GM12878 (cell line): Measurements from ENCODE around the gene WFDC12. TPM values are rescaled to one million over a fixed set of nuclear protein-coding genes. Genes with fewer than 3 reads are reported as not detected.
A peak's percentile ranks its signal among the peaks of the same experiment; 100 is the strongest.

Experiments used
- ATAC-seq: fragments of 200-7000 bp; cut with Tn5 transposase; 3 replicates; pipeline ENCODE4 v1.9.1; 2020; ENCODE audit warnings: mild to moderate bottlenecking, moderate library complexity
- BruUV-seq: library from RNA; stranded (reverse); fragments of 400-500 nt; replicated peaks from 2 replicates; lab custom pipeline; 2021; lab: Mats Ljungman, UMichigan
- CTCF ChIA-PET: fragments of 300-600 bp; sonication (Branson Sonifier 250); formaldehyde crosslinking; extraction: SDS; loops from one replicate; lab custom pipeline; 2021; ENCODE audit warnings: inconsistent platforms; lab: Yijun Ruan, JAX
- POLR2A ChIA-PET: fragments of 350-600 bp; formaldehyde crosslinking; extraction: SDS; loops from one replicate; lab custom pipeline; 2021; ENCODE audit warnings: inconsistent platforms; lab: Charles Lee
- RAD21 ChIA-PET: fragments of 300-600 bp; sonication (Branson Sonifier 250); formaldehyde crosslinking; loops from one replicate; lab custom pipeline; 2023; ENCODE audit warnings: antibody characterized with exemption; ENCODE audit not compliant: unreplicated experiment; lab: Charles Lee
- SMC1A ChIA-PET: fragments of 300-600 bp; sonication (Branson Sonifier 250); formaldehyde crosslinking; loops from one replicate; lab custom pipeline; 2023; ENCODE audit not compliant: unreplicated experiment, uncharacterized antibody; lab: Charles Lee
- DNase-seq: peaks from one replicate; pipeline ENCODE4 v3.0.0-alpha.2; 2011; ENCODE audit warnings: low read depth, low spot score
- FAIRE-seq: peaks from 3 replicates; lab custom pipeline; 2011; peaks lifted over from hg19 to GRCh38; lab: Jason Lieb, UNC
- H2AFZ ChIP-seq: 2 replicates; pipeline ENCODE4 v1.6.0; 2011; ENCODE audit warnings: low read depth, low read length, control low read depth; ENCODE audit not compliant: control insufficient read depth
- H3K27ac ChIP-seq: 2 replicates; pipeline ENCODE4 v1.5.1; 2011; ENCODE audit warnings: control low read depth; ENCODE audit not compliant: control insufficient read depth, insufficient read depth
- H3K27me3 ChIP-seq, 2 experiments: replicated peaks in 1 of 2; 2 replicates each; pipeline versions ENCODE4 v1.6.0 to v1.6.1; 2011; ENCODE audit warnings: low read length in 1 of 2; ENCODE audit not compliant: control insufficient read depth in 2 of 2, insufficient read depth in 2 of 2
- H3K36me3 ChIP-seq, 2 experiments: 2 replicates each; pipeline ENCODE4 v1.5.1; 2011; ENCODE audit warnings: low read length in 1 of 2; ENCODE audit not compliant: control insufficient read depth in 2 of 2, insufficient read depth in 2 of 2
- H3K4me1 ChIP-seq: 2 replicates; pipeline ENCODE4 v1.6.1; 2011; ENCODE audit warnings: mild to moderate bottlenecking, low read length, moderate library complexity, mixed read lengths; ENCODE audit not compliant: control insufficient read depth, insufficient read depth
- H3K4me2 ChIP-seq: 2 replicates; pipeline ENCODE4 v1.6.0; 2011; ENCODE audit warnings: control low read depth; ENCODE audit not compliant: control insufficient read depth, insufficient read depth
- H3K4me3 ChIP-seq: fragments of 200-600 bp; sonication (generic); 2 replicates; pipeline ENCODE4 v1.5.1; 2016
- H3K79me2 ChIP-seq: 2 replicates; pipeline ENCODE4 v1.6.0; 2011; ENCODE audit warnings: low read length; ENCODE audit not compliant: control insufficient read depth, insufficient read depth
- H3K9ac ChIP-seq: 2 replicates; pipeline ENCODE4 v1.8.0; 2011; ENCODE audit warnings: low read length, control low read depth, mixed read lengths; ENCODE audit not compliant: control insufficient read depth, insufficient read depth
- H3K9me3 ChIP-seq: replicated peaks from 3 replicates; pipeline ENCODE4 v1.5.1; 2011; ENCODE audit warnings: mild to moderate bottlenecking, low read length; ENCODE audit not compliant: control insufficient read depth, insufficient read depth
- H4K20me1 ChIP-seq: 2 replicates; pipeline ENCODE4 v1.6.0; 2011; ENCODE audit not compliant: control insufficient read depth, insufficient read depth
- ATF7 ChIP-seq: fragments of 450-650 bp; IDR thresholded peaks from 2 replicates; pipeline ENCODE4 v1.6.1; 2016; ENCODE audit warnings: low read depth, mild to moderate bottlenecking
- HCFC1 ChIP-seq: fragments of 150-350 bp; IDR thresholded peaks from 2 replicates; pipeline ENCODE4 v1.6.1; 2014; ENCODE audit warnings: low read length
- MTA3 ChIP-seq: IDR thresholded peaks from 2 replicates; pipeline ENCODE4 v1.6.1; 2012; ENCODE audit warnings: low read length, inconsistent platforms, borderline replicate concordance
- NR2F1 ChIP-seq: fragments of 450-650 bp; conservative IDR thresholded peaks from 2 replicates; pipeline ENCODE4 v1.6.1; 2017; ENCODE audit warnings: mild to moderate bottlenecking
- PAX8 ChIP-seq: fragments of 450-650 bp; IDR thresholded peaks from 2 replicates; pipeline ENCODE4 v1.6.1; 2017; ENCODE audit warnings: mild to moderate bottlenecking, moderate library complexity
- RAD51 ChIP-seq: fragments of 450-650 bp; IDR thresholded peaks from 2 replicates; pipeline ENCODE4 v1.6.1; 2016; ENCODE audit warnings: moderate library complexity, mild to moderate bottlenecking, inconsistent platforms
- SUPT20H ChIP-seq: IDR thresholded peaks from 2 replicates; pipeline ENCODE4 v1.6.1; 2011; ENCODE audit warnings: low read depth, mild to moderate bottlenecking, low read length, moderate library complexity, borderline replicate concordance; ENCODE audit not compliant: control insufficient read depth
- TAF1 ChIP-seq: IDR thresholded peaks from 2 replicates; pipeline ENCODE4 v1.6.1; 2011; ENCODE audit warnings: mild to moderate bottlenecking, low read depth, low read length, borderline replicate concordance
- TCF3 ChIP-seq: IDR thresholded peaks from 2 replicates; pipeline ENCODE4 v1.6.1; 2012; ENCODE audit warnings: low read depth, mild to moderate bottlenecking, low read length, borderline replicate concordance; ENCODE audit not compliant: insufficient read depth
- WGBS: methylation state at CpG from one replicate; pipeline ENCODE4 v1.1.6; 2016; ENCODE audit warnings: low lambda C conversion rate; ENCODE audit not compliant: insufficient replicate concordance, insufficient coverage; ENCODE audit errors: missing lambda C conversion rate; 5-methylcytosine and 5-hydroxymethylcytosine counted together
- in situ Hi-C: fragments of 300-500 bp; cut with MboI; formaldehyde crosslinking; loops from 9 replicates; pipeline ENCODE4 v1.14.3; 2018; ENCODE audit warnings: mixed read lengths
- intact Hi-C: fragments of 100-400 bp; cut with micrococcal nuclease; formaldehyde crosslinking; loops from one replicate; pipeline ENCODE4 v1.14.2; 2022; ENCODE audit not compliant: unreplicated experiment
- polyA plus RNA-seq, 11 experiments: library from polyadenylated mRNA; depleted of rRNA in 4 of 11; unstranded in 6 of 11; stranded (reverse) in 5 of 11; fragments of >200 nt; fragmentation: Nextera tagmentation in 4 of 11; fragmentation: Illumina TruSeq in 1 of 11; extraction: Ambion mirVana in 4 of 11; extraction: Trizol in 1 of 11; gene quantifications; 1 replicate in 1 of 11; 2 replicates in 10 of 11; pipeline versions ENCODE4 v1.2.1 to v1.2.3, GENCODE V29; 2011 to 2016; ENCODE audit warnings: inconsistent platforms in 2 of 11, missing spikeins in 2 of 11, low read depth in 1 of 11
- total RNA-seq, 4 experiments: library from RNA; depleted of rRNA in 3 of 4; stranded (reverse); fragments of >200 nt in 3 of 4; fragmentation: Illumina TruSeq in 1 of 4; extraction: Trizol in 1 of 4; gene quantifications; 2 replicates each; pipeline versions ENCODE4 v1.2.1 to v1.2.3, GENCODE V29; 2013 to 2021
- TF ChIP-seq, protein P1 (sequence below): IDR thresholded peaks from 2 replicates; pipeline ENCODE4 v1.6.1; 2011; ENCODE audit warnings: borderline replicate concordance, low read depth, mild to moderate bottlenecking, moderate library complexity, mixed read lengths, low read length; ENCODE audit not compliant: insufficient read depth; ENCODE audit errors: extremely low read length

Gene WFDC12
- total and polyA plus RNA-seq, 10 of the 15 experiments (the other 5 are each of a cell fraction or from before 2014, with no cell fraction given), result not detected

DNA sequence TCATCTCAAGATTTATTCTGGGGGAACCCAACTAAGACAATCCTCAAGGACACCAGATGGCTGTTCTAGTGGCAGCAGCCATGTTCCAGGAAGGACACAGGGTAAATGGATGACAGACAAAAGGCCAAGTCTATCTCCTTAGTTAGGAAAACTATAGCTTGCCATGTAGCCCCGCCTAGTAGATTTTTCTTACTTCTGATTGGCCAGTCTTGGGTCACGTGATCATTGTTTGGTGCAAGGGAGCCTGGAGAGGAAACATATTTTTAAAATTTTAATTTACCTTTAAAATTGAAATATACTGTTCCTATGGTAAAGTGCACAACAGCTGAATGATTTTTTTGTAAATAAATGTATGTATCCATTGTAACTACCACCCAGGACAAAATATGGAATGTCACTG, 18.9 kb downstream of the WFDC12 start:
- intact Hi-C loops, result no loop called here
- no peaks in the 10 kb centered on the region for H3K36me3 ChIP-seq
- ATAC-seq (no peak), FAIRE-seq (no peak), DNase-seq (no peak)
- POLR2A ChIA-PET, result no interaction called here
- CTCF ChIA-PET, result interaction anchor here (0.6 to 4.1 kb wide), 6 partner anchors 8 to 182 kb away, joined by 3 to 33 read pairs (median 3); partner anchors contain the start of gene WFDC5
- H2AFZ ChIP-seq, result no peak overlapping the region
- peaks cover 4 to 5% of the 10 kb centered on the region in 2 experiments for H3K27me3 ChIP-seq
- WGBS, result 39% methylated on average over 2 of the region's 2 CpGs
- in situ Hi-C loops, result no loop called here
- RAD21 ChIA-PET, result interaction anchor here (1.0 to 2.1 kb wide), 2 partner anchors 9 to 61 kb away, joined by 3 to 5 read pairs; no protein-coding TSS in a partner anchor
- no TSS peak for BruUV-seq
- no peaks in the 10 kb centered on the region for H3K9me3 ChIP-seq
- no peaks in the 10 kb centered on the region for H3K79me2 ChIP-seq
- no peak overlapping the region for H3K27ac ChIP-seq
- H3K9ac ChIP-seq, result no peak overlapping the region
- TF ChIP-seq RAD51 (peak; percentile 85), NR2F1 (no peak)
- TF ChIP-seq, protein P1, sequence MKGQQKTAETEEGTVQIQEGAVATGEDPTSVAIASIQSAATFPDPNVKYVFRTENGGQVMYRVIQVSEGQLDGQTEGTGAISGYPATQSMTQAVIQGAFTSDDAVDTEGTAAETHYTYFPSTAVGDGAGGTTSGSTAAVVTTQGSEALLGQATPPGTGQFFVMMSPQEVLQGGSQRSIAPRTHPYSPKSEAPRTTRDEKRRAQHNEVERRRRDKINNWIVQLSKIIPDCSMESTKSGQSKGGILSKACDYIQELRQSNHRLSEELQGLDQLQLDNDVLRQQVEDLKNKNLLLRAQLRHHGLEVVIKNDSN, result peak; percentile 9
- H4K20me1 ChIP-seq, result no peaks in the 10 kb centered on the region
- H3K4me2 ChIP-seq, result no peak overlapping the region
- H3K4me1 ChIP-seq, result no peaks in the 10 kb centered on the region
- H3K4me3 ChIP-seq, result no peak overlapping the region
- SMC1A ChIA-PET, result interaction anchor here (0.6 to 1.4 kb wide), 4 partner anchors 9 to 182 kb away, joined by 3 to 5 read pairs (median 4); no protein-coding TSS in a partner anchor

DNA sequence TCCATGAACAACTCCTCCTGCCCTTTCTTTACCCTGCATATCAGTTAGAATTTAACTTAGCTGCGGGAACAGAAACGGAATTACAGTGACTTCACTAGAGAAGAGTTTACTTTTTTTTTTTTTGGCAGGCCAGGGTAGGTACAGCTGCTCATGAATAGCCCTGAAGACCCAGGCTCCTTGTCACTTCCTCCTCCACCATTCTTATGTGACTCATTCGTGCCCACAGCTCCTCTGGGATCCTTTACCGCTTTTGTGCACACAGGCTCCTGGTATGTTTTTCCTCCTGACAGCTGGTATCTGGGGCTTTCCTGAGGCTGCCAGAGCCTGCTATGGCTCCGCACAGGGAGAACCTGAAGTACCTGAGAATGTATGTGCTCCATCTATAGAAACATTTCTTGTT, 19.5 kb downstream of the WFDC12 start:
- no peaks in the 10 kb centered on the region for H3K79me2 ChIP-seq
- H2AFZ ChIP-seq, result no peak overlapping the region
- no peak; the same call in 2 of the 3 replicates for ATAC-seq
- no peaks in the 10 kb centered on the region for H4K20me1 ChIP-seq
- peaks cover 4 to 5% of the 10 kb centered on the region in 2 experiments for H3K27me3 ChIP-seq
- BruUV-seq, result no TSS peak
- H3K36me3 ChIP-seq, result no peaks in the 10 kb centered on the region
- ChIA-PET SMC1A (no interaction called here), RAD21 (interaction anchor here (1.0 to 2.1 kb wide), 2 partner anchors 9 to 61 kb away, joined by 3 to 5 read pairs; no protein-coding TSS in a partner anchor), POLR2A (no interaction called here), CTCF (interaction anchor here (0.6 to 4.1 kb wide), 5 partner anchors 9 to 91 kb away, joined by 3 to 33 read pairs (median 3); partner anchors contain the start of gene WFDC5)
- no peaks in the 10 kb centered on the region for H3K4me1 ChIP-seq
- H3K9me3 ChIP-seq, result no peaks in the 10 kb centered on the region
- intact Hi-C loops, result no loop called here
- H3K4me3 ChIP-seq, result no peak overlapping the region
- no peak for FAIRE-seq
- no peak overlapping the region for H3K27ac ChIP-seq
- in situ Hi-C loops, result no loop called here
- H3K9ac ChIP-seq, result no peak overlapping the region
- no peak for DNase-seq
- no peak for TF ChIP-seq HCFC1
- no peak for TF ChIP-seq SUPT20H
- TF ChIP-seq PAX8, result no peak
- no peak for TF ChIP-seq TCF3
- no peak for TF ChIP-seq ATF7
- no peak for TF ChIP-seq TAF1
- TF ChIP-seq MTA3, result no peak
- WGBS, result 36% methylated on average over 5 of the region's 5 CpGs
- H3K4me2 ChIP-seq, result no peak overlapping the region
